Neural cell (in vitro differentiated cells): ENCODE data around the gene PLPPR4. TPM values are rescaled to one million over a fixed set of nuclear protein-coding genes. Genes with fewer than 3 reads are reported as not detected.

Experiments used
- H2AFZ ChIP-seq: fragments of 200-600, 300-800 bp; sonication (generic), shearing (Covaris generic); 2 replicates; pipeline ENCODE4 v1.6.0; 2014; ENCODE audit warnings: low read depth, mild to moderate bottlenecking, antibody characterized with exemption, low read length, moderate library complexity
- H3F3A ChIP-seq: fragments of 200-600 bp; shearing (Covaris generic); 2 replicates; pipeline ENCODE4 v1.6.1; 2016; ENCODE audit warnings: mild to moderate bottlenecking, moderate library complexity, mixed read lengths, antibody characterized with exemption, low read length; ENCODE audit not compliant: insufficient read depth, poor library complexity, severe bottlenecking
- H3K27ac ChIP-seq: fragments of 200-600, 300-800 bp; sonication (generic), shearing (Covaris generic); 2 replicates; pipeline ENCODE4 v1.5.1; 2014; ENCODE audit warnings: mild to moderate bottlenecking, low read length, moderate library complexity
- H3K27me3 ChIP-seq: fragments of 300-800, 200-600 bp; sonication (generic), shearing (Covaris generic); 2 replicates; pipeline ENCODE4 v1.6.0; 2014; ENCODE audit warnings: mild to moderate bottlenecking, low read depth, low read length, moderate library complexity; ENCODE audit not compliant: insufficient read depth
- H3K36me3 ChIP-seq: fragments of 300-800, 200-600 bp; sonication (generic), shearing (Covaris generic); 2 replicates; pipeline ENCODE4 v1.5.1; 2014; ENCODE audit warnings: mild to moderate bottlenecking, antibody characterized with exemption, low read length, moderate library complexity; ENCODE audit not compliant: insufficient read depth
- H3K4me2 ChIP-seq: fragments of 300-800, 200-600 bp; sonication (generic), shearing (Covaris generic); 2 replicates; pipeline ENCODE4 v1.6.0; 2014; ENCODE audit warnings: mild to moderate bottlenecking, low read length
- H3K4me3 ChIP-seq: fragments of 300-800, 200-600 bp; sonication (generic), shearing (Covaris generic); 2 replicates; pipeline ENCODE4 v1.5.1; 2014; ENCODE audit warnings: mild to moderate bottlenecking, low read length, moderate library complexity
- H3K79me2 ChIP-seq: fragments of 200-600 bp; shearing (Covaris generic); replicated peaks from 2 replicates; pipeline ENCODE4 v1.6.0; 2014; ENCODE audit warnings: mild to moderate bottlenecking, low read length, moderate library complexity; ENCODE audit not compliant: insufficient read depth
- H3K9ac ChIP-seq: fragments of 300-800, 200-600 bp; sonication (generic), shearing (Covaris generic); 2 replicates; pipeline ENCODE4 v1.6.1; 2016; ENCODE audit warnings: mild to moderate bottlenecking, low read length, mixed read lengths
- H3K9me2 ChIP-seq: fragments of 200-600 bp; shearing (Covaris generic); 2 replicates; pipeline ENCODE4 v1.6.1; 2016; ENCODE audit warnings: mild to moderate bottlenecking, low read length, mixed read lengths; ENCODE audit not compliant: insufficient read depth
- H3K9me3 ChIP-seq: fragments of 200-600, 300-800 bp; sonication (generic), shearing (Covaris generic); 2 replicates; pipeline ENCODE4 v1.6.1; 2016; ENCODE audit warnings: mild to moderate bottlenecking, mixed run types, low read length, moderate library complexity, mixed read lengths
- H4K20me1 ChIP-seq: fragments of 200-600 bp; shearing (Covaris generic); 2 replicates; pipeline ENCODE4 v1.6.1; 2016; ENCODE audit warnings: mild to moderate bottlenecking, mixed run types; ENCODE audit not compliant: insufficient read depth
- EP300 ChIP-seq: fragments of 450-650 bp; conservative IDR thresholded peaks from 2 replicates; pipeline ENCODE4 v1.6.1; 2014; ENCODE audit warnings: antibody characterized with exemption, mild to moderate bottlenecking, moderate library complexity; ENCODE audit not compliant: poor library complexity, severe bottlenecking
- EZH2 ChIP-seq: fragments of 200-600, 300-800 bp; shearing (Covaris generic), sonication (generic); IDR thresholded peaks from 2 replicates; pipeline ENCODE4 v1.6.1; 2014; ENCODE audit warnings: antibody characterized with exemption, low read length, borderline replicate concordance, mild to moderate bottlenecking; ENCODE audit not compliant: insufficient read depth, poor library complexity, severe bottlenecking
- MXI1 ChIP-seq: fragments of 450-650 bp; conservative IDR thresholded peaks from 2 replicates; pipeline ENCODE4 v1.6.1; 2014; ENCODE audit warnings: antibody characterized with exemption, mild to moderate bottlenecking; ENCODE audit not compliant: poor library complexity, severe bottlenecking
- POLR2AphosphoS5 ChIP-seq: IDR thresholded peaks from 2 replicates; pipeline ENCODE4 v1.6.1; 2012
- RAD21 ChIP-seq: fragments of 450-650 bp; conservative IDR thresholded peaks from 2 replicates; pipeline ENCODE4 v1.6.1; 2014; ENCODE audit warnings: antibody characterized with exemption, mild to moderate bottlenecking, moderate library complexity
- SMC3 ChIP-seq: fragments of 450-650 bp; conservative IDR thresholded peaks from 2 replicates; pipeline ENCODE4 v1.6.1; 2014; ENCODE audit warnings: antibody characterized with exemption, mild to moderate bottlenecking, moderate library complexity; ENCODE audit not compliant: poor library complexity
- TAF1 ChIP-seq: IDR thresholded peaks from 2 replicates; pipeline ENCODE4 v1.6.1; 2012; ENCODE audit warnings: low read depth
- polyA plus RNA-seq: library from polyadenylated mRNA; depleted of rRNA; stranded (reverse); fragments of >200 nt; gene quantifications from 2 replicates; pipeline ENCODE4 v1.2.3, GENCODE V29; 2014
- TF ChIP-seq, protein P1 (sequence below): fragments of 450-650 bp; IDR thresholded peaks from 2 replicates; pipeline ENCODE4 v1.5.1; 2014; ENCODE audit warnings: antibody characterized with exemption, mild to moderate bottlenecking, moderate library complexity; ENCODE audit not compliant: poor library complexity, severe bottlenecking
- TF ChIP-seq, protein P2 (sequence below): IDR thresholded peaks from 2 replicates; pipeline ENCODE4 v1.6.1; 2012; ENCODE audit warnings: borderline replicate concordance

PLPPR4 gene
- polyA plus RNA-seq, 1 donor from 2014 or later, result 36.8 TPM

DNA sequence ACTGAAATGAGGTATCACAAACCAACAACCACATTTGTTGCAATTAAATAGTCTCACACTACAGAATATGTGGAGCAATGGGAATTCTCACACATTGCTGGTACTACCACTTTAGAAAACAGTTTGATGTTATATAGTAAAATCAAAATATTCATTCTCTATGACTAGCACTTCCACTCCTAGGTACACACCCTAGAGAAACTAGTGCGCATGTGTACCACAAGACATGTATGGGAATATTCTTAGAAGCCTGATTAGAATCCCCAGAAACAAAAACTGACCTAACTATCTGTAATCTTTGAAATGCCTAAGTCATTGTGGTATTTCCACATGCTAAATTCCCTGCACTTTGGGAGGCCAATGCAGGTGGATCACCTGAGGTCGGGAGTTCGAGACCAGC lies 18.1 kb upstream of the PLPPR4 start:
- no peaks in the 10 kb centered on the region for H4K20me1 ChIP-seq
- no peak overlapping the region for H3K4me2 ChIP-seq
- no peak overlapping the region for H2AFZ ChIP-seq
- H3F3A ChIP-seq, result no peaks in the 10 kb centered on the region
- no peak overlapping the region for H3K4me3 ChIP-seq
- no peaks in the 10 kb centered on the region for H3K36me3 ChIP-seq
- no peak overlapping the region for H3K9ac ChIP-seq
- H3K9me3 ChIP-seq, result no peaks in the 10 kb centered on the region
- TF ChIP-seq MXI1 (no peak), EP300 (no peak), EZH2 (no peak), RAD21 (no peak), POLR2AphosphoS5 (no peak), SMC3 (no peak), TAF1 (no peak)
- TF ChIP-seq, protein P1, sequence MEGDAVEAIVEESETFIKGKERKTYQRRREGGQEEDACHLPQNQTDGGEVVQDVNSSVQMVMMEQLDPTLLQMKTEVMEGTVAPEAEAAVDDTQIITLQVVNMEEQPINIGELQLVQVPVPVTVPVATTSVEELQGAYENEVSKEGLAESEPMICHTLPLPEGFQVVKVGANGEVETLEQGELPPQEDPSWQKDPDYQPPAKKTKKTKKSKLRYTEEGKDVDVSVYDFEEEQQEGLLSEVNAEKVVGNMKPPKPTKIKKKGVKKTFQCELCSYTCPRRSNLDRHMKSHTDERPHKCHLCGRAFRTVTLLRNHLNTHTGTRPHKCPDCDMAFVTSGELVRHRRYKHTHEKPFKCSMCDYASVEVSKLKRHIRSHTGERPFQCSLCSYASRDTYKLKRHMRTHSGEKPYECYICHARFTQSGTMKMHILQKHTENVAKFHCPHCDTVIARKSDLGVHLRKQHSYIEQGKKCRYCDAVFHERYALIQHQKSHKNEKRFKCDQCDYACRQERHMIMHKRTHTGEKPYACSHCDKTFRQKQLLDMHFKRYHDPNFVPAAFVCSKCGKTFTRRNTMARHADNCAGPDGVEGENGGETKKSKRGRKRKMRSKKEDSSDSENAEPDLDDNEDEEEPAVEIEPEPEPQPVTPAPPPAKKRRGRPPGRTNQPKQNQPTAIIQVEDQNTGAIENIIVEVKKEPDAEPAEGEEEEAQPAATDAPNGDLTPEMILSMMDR, result no peak
- TF ChIP-seq, protein P2, sequence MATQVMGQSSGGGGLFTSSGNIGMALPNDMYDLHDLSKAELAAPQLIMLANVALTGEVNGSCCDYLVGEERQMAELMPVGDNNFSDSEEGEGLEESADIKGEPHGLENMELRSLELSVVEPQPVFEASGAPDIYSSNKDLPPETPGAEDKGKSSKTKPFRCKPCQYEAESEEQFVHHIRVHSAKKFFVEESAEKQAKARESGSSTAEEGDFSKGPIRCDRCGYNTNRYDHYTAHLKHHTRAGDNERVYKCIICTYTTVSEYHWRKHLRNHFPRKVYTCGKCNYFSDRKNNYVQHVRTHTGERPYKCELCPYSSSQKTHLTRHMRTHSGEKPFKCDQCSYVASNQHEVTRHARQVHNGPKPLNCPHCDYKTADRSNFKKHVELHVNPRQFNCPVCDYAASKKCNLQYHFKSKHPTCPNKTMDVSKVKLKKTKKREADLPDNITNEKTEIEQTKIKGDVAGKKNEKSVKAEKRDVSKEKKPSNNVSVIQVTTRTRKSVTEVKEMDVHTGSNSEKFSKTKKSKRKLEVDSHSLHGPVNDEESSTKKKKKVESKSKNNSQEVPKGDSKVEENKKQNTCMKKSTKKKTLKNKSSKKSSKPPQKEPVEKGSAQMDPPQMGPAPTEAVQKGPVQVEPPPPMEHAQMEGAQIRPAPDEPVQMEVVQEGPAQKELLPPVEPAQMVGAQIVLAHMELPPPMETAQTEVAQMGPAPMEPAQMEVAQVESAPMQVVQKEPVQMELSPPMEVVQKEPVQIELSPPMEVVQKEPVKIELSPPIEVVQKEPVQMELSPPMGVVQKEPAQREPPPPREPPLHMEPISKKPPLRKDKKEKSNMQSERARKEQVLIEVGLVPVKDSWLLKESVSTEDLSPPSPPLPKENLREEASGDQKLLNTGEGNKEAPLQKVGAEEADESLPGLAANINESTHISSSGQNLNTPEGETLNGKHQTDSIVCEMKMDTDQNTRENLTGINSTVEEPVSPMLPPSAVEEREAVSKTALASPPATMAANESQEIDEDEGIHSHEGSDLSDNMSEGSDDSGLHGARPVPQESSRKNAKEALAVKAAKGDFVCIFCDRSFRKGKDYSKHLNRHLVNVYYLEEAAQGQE, result no peak
- H3K9me2 ChIP-seq, result no peaks in the 10 kb centered on the region
- H3K27me3 ChIP-seq, result no peaks in the 10 kb centered on the region
- H3K27ac ChIP-seq, result no peak overlapping the region
- no peaks in the 10 kb centered on the region for H3K79me2 ChIP-seq

DNA sequence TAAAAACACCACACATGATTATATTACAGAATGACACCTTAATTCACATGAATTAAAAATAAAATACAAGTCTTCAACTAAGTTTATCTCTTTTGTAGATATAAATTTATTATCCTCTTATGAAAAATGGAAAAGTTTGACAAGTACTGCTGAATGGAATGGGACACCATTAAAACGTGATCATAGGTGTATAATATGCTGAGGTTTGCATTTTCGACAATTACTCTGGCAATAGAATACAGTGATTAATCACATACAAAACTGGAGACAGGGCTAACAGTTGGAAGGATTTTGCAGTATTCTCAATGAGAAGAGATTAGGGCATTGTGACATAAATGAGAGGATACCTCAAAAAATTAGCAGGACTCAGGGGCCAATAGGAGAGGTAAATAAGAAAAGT lies 17.1 kb upstream of the PLPPR4 start:
- Histone ChIP-seq H3K9ac (no peak overlapping the region), H3K27ac (no peak overlapping the region), H4K20me1 (no peaks in the 10 kb centered on the region), H3K36me3 (no peaks in the 10 kb centered on the region), H3F3A (no peaks in the 10 kb centered on the region), H2AFZ (no peak overlapping the region), H3K4me3 (no peak overlapping the region), H3K4me2 (no peak overlapping the region), H3K9me3 (no peaks in the 10 kb centered on the region), H3K27me3 (no peaks in the 10 kb centered on the region), H3K79me2 (no peaks in the 10 kb centered on the region), H3K9me2 (no peaks in the 10 kb centered on the region)
- TF ChIP-seq SMC3 (no peak), EZH2 (no peak), TAF1 (no peak), EP300 (no peak), RAD21 (no peak), POLR2AphosphoS5 (no peak), MXI1 (no peak)
- TF ChIP-seq, protein P1, result no peak
- TF ChIP-seq, protein P2, result no peak
